K562 (cell line): ENCODE results near the gene GSTA2. TPM values are rescaled to one million over a fixed set of nuclear protein-coding genes. Genes with fewer than 3 reads are reported as not detected.
A peak's percentile ranks its signal among the peaks of the same experiment; 100 is the strongest.

ENCODE experiments used
- ATF1 ChIP-seq, 2 experiments: fragments of 450-650 bp in 1 of 2; IDR thresholded peaks; 2 replicates each; pipeline ENCODE4 v1.6.1; 2016; ENCODE audit warnings: missing compliant biosample characterization in 1 of 2, missing genetic modification characterization in 1 of 2
- DACH1 ChIP-seq: fragments of 450-650 bp; IDR thresholded peaks from 2 replicates; pipeline ENCODE4 v1.6.1; 2018; ENCODE audit not compliant: partially characterized antibody
- DPF2 ChIP-seq: fragments of 450-650 bp; IDR thresholded peaks from 2 replicates; pipeline ENCODE4 v1.6.1; 2016
- EGR1 ChIP-seq: fragments of 450-650 bp; conservative IDR thresholded peaks from 2 replicates; pipeline ENCODE4 v1.6.1; 2017; ENCODE audit warnings: mild to moderate bottlenecking
- ILK ChIP-seq: fragments of 450-650 bp; IDR thresholded peaks from 2 replicates; pipeline ENCODE4 v1.6.1; 2016; ENCODE audit warnings: missing genetic modification characterization, low read depth, mild to moderate bottlenecking, missing compliant biosample characterization, moderate library complexity, borderline replicate concordance
- KLF16 ChIP-seq: IDR thresholded peaks from 2 replicates; pipeline ENCODE4 v1.6.1; 2016; ENCODE audit warnings: antibody characterized with exemption
- NCOR1 ChIP-seq: fragments of 450-650 bp; IDR thresholded peaks from 2 replicates; pipeline ENCODE4 v1.6.1; 2016; ENCODE audit warnings: mild to moderate bottlenecking, moderate library complexity
- NFIC ChIP-seq: fragments of 450-650 bp; IDR thresholded peaks from 2 replicates; pipeline ENCODE4 v1.6.1; 2017; ENCODE audit warnings: mild to moderate bottlenecking, inconsistent platforms
- POLR2AphosphoS5 ChIP-seq: IDR thresholded peaks from 2 replicates; pipeline ENCODE4 v1.6.1; 2011; ENCODE audit warnings: mild to moderate bottlenecking, low read depth, low read length, moderate library complexity; ENCODE audit not compliant: control insufficient read depth, insufficient read depth
- POLR2G ChIP-seq: fragments of 200-400 bp; formaldehyde crosslinking; IDR thresholded peaks from 2 replicates; pipeline ENCODE4 v1.6.1; 2017; ENCODE audit warnings: low read depth, mild to moderate bottlenecking, antibody characterized with exemption, low read length, moderate library complexity
- RCOR1 ChIP-seq, 2 experiments: IDR thresholded peaks; 2 replicates each; pipeline ENCODE4 v1.6.1; 2012; ENCODE audit warnings: low read depth in 2 of 2, low read length in 2 of 2, borderline replicate concordance in 1 of 2, improper control_type of control experiment in 1 of 2
- SMARCA4 ChIP-seq: fragments of 450-650 bp; IDR thresholded peaks from 2 replicates; pipeline ENCODE4 v1.6.1; 2016
- STAT5A ChIP-seq: IDR thresholded peaks from 2 replicates; pipeline ENCODE4 v1.6.1; 2012; ENCODE audit warnings: low read length, inconsistent platforms, borderline replicate concordance
- TBL1XR1 ChIP-seq, 2 experiments: IDR thresholded peaks; 2 replicates each; pipeline ENCODE4 v1.6.1; 2012; ENCODE audit warnings: improper control_type of control experiment in 2 of 2, low read length in 2 of 2, mild to moderate bottlenecking in 1 of 2
- ZNF121 ChIP-seq: sonication (generic); formaldehyde crosslinking; conservative IDR thresholded peaks from 2 replicates; pipeline ENCODE4 v1.8.0; 2022; ENCODE audit warnings: missing genetic modification reagents
- ZNF174 ChIP-seq: fragments of 250-450 bp; sonication (Bioruptor Pico); IDR thresholded peaks from 2 replicates; pipeline ENCODE4 v1.4.0; 2020; ENCODE audit warnings: mild to moderate bottlenecking
- ZNF212 ChIP-seq: fragments of 450-650 bp; formaldehyde crosslinking; IDR thresholded peaks from 2 replicates; pipeline ENCODE4 v1.4.0; 2020; ENCODE audit warnings: mild to moderate bottlenecking
- polyA plus RNA-seq, 8 experiments: library from polyadenylated mRNA; depleted of rRNA in 4 of 8; stranded (reverse) in 5 of 8; unstranded in 3 of 8; fragments of >200 nt; fragmentation: Nextera tagmentation in 2 of 8; fragmentation: Illumina TruSeq in 1 of 8; extraction: Ambion mirVana in 2 of 8; extraction: Trizol in 1 of 8; gene quantifications; 2 replicates each; pipeline versions ENCODE4 v1.2.1 to v1.2.3, GENCODE V29; 2011 to 2014; ENCODE audit warnings: inconsistent platforms in 1 of 8, missing spikeins in 1 of 8
- total RNA-seq, 7 experiments: library from RNA; depleted of rRNA in 6 of 7; stranded (reverse); fragments of >200 nt in 6 of 7; fragmentation: Illumina TruSeq in 2 of 7; extraction: Trizol in 2 of 7; gene quantifications; 2 replicates each; pipeline versions ENCODE4 v1.2.1 to v1.2.3, GENCODE V29; 2011 to 2021; ENCODE audit warnings: low replicate concordance in 1 of 7
- TF ChIP-seq, protein P1 (sequence below): fragments of 450-650 bp; IDR thresholded peaks from 2 replicates; pipeline ENCODE4 v1.6.1; 2017; ENCODE audit warnings: antibody characterized with exemption, mild to moderate bottlenecking
- TF ChIP-seq, protein P2 (sequence below): fragments of 250-450 bp; sonication (Bioruptor Pico); IDR thresholded peaks from 2 replicates; pipeline ENCODE4 v1.5.0; 2021
- TF ChIP-seq, protein P3 (sequence below), 2 experiments: IDR thresholded peaks in 1 of 2; conservative IDR thresholded peaks in 1 of 2; 2 replicates each; pipeline ENCODE4 v1.6.1; 2016; ENCODE audit warnings: low read depth in 2 of 2, mild to moderate bottlenecking in 1 of 2, missing compliant biosample characterization in 1 of 2, missing genetic modification characterization in 1 of 2, moderate library complexity in 1 of 2
- TF ChIP-seq, protein P4 (sequence below): fragments of 250-450 bp; sonication (Bioruptor Pico); IDR thresholded peaks from 2 replicates; pipeline ENCODE4 v1.5.0; 2020; ENCODE audit warnings: mild to moderate bottlenecking

GSTA2 gene
- total and polyA plus RNA-seq, 9 of the 15 experiments (the other 6 are each of a cell fraction or from before 2014, with no cell fraction given): 0.11 to 0.24 (median 0.14) TPM; not detected in 3

DNA sequence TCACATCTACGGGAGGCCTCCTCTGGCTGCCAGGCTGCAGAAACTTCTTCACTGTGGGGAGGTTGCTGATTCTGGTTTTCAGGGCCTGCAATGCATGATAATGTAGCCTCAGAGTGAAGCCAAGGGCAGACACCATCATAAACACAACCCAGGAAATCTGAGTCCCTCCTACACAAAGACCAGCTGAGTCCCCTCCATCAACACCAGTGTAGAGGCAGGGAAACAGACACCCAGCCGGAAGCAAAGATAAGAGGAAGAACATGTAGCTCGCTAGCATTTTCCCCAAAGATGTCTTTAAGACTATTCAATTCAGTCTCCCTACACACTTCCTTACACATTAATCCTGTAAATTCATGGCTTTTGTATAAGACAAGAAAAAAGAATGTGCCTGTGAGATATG, 23.6 kb downstream of the GSTA2 start (continued):
- TF ChIP-seq, protein P1, sequence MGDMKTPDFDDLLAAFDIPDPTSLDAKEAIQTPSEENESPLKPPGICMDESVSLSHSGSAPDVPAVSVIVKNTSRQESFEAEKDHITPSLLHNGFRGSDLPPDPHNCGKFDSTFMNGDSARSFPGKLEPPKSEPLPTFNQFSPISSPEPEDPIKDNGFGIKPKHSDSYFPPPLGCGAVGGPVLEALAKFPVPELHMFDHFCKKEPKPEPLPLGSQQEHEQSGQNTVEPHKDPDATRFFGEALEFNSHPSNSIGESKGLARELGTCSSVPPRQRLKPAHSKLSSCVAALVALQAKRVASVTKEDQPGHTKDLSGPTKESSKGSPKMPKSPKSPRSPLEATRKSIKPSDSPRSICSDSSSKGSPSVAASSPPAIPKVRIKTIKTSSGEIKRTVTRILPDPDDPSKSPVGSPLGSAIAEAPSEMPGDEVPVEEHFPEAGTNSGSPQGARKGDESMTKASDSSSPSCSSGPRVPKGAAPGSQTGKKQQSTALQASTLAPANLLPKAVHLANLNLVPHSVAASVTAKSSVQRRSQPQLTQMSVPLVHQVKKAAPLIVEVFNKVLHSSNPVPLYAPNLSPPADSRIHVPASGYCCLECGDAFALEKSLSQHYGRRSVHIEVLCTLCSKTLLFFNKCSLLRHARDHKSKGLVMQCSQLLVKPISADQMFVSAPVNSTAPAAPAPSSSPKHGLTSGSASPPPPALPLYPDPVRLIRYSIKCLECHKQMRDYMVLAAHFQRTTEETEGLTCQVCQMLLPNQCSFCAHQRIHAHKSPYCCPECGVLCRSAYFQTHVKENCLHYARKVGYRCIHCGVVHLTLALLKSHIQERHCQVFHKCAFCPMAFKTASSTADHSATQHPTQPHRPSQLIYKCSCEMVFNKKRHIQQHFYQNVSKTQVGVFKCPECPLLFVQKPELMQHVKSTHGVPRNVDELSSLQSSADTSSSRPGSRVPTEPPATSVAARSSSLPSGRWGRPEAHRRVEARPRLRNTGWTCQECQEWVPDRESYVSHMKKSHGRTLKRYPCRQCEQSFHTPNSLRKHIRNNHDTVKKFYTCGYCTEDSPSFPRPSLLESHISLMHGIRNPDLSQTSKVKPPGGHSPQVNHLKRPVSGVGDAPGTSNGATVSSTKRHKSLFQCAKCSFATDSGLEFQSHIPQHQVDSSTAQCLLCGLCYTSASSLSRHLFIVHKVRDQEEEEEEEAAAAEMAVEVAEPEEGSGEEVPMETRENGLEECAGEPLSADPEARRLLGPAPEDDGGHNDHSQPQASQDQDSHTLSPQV: no peak
- TF ChIP-seq NCOR1 (peak; percentile 87), SMARCA4 (peak; percentile 71), TBL1XR1 (IDR thresholded peaks at IDR 0.05; ENCODE audit: low read length in 2 of 2) (0 out of 4 replicates have a peak, but pooled peaks of 1 of the 2 experiments have one; percentile 41), NFIC (peak; percentile 73), RCOR1 (IDR thresholded peaks at IDR 0.05; ENCODE audit: borderline replicate concordance in 1 of 2, low read depth in 2 of 2, low read length in 2 of 2) (peak; percentile 23 to 77; a peak in 1 of 4 replicates), STAT5A (peak; percentile 52), EGR1 (peak; percentile 33), POLR2G (no peak), KLF16 (peak; percentile 59; the same call in 1 of the 2 replicates), ILK (tag) (no peak), DPF2 (peak; percentile 75), POLR2AphosphoS5 (peak; percentile 82), ZNF212 (CRISPR knock-in tag) (no peak), ZNF174 (no peak), ATF1 (CRISPR knock-in tag; IDR thresholded peaks at IDR 0.05) (no peak), ATF1 (tag; IDR thresholded peaks at IDR 0.05) (no peak), ZNF121 (CRISPR knock-in tag) (no peak), DACH1 (peak; percentile 78)
- TF ChIP-seq, protein P2, sequence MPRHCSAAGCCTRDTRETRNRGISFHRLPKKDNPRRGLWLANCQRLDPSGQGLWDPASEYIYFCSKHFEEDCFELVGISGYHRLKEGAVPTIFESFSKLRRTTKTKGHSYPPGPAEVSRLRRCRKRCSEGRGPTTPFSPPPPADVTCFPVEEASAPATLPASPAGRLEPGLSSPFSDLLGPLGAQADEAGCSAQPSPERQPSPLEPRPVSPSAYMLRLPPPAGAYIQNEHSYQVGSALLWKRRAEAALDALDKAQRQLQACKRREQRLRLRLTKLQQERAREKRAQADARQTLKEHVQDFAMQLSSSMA (CRISPR knock-in tag): no peak
- TF ChIP-seq, protein P3, sequence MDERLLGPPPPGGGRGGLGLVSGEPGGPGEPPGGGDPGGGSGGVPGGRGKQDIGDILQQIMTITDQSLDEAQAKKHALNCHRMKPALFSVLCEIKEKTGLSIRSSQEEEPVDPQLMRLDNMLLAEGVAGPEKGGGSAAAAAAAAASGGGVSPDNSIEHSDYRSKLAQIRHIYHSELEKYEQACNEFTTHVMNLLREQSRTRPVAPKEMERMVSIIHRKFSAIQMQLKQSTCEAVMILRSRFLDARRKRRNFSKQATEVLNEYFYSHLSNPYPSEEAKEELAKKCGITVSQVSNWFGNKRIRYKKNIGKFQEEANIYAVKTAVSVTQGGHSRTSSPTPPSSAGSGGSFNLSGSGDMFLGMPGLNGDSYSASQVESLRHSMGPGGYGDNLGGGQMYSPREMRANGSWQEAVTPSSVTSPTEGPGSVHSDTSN (CRISPR knock-in tag; IDR thresholded peaks at IDR 0.05; ENCODE audit: low read depth): no peak
- TF ChIP-seq, protein P3 (tag; conservative IDR thresholded peaks at IDR 0.05; ENCODE audit: low read depth): peak; percentile 37; the same call in 1 of the 2 replicates
- TF ChIP-seq, protein P4, sequence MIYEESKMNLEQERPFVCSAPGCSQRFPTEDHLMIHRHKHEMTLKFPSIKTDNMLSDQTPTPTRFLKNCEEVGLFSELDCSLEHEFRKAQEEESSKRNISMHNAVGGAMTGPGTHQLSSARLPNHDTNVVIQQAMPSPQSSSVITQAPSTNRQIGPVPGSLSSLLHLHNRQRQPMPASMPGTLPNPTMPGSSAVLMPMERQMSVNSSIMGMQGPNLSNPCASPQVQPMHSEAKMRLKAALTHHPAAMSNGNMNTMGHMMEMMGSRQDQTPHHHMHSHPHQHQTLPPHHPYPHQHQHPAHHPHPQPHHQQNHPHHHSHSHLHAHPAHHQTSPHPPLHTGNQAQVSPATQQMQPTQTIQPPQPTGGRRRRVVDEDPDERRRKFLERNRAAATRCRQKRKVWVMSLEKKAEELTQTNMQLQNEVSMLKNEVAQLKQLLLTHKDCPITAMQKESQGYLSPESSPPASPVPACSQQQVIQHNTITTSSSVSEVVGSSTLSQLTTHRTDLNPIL (CRISPR knock-in tag): no peak
